ENCODE measurements around the gene ARMS2. TPM values are rescaled to one million over a fixed set of nuclear protein-coding genes. Genes with fewer than 3 reads are reported as not detected.

Gene ARMS2
- total RNA-seq, 2 donors from 2014 or later = not detected

DNA sequence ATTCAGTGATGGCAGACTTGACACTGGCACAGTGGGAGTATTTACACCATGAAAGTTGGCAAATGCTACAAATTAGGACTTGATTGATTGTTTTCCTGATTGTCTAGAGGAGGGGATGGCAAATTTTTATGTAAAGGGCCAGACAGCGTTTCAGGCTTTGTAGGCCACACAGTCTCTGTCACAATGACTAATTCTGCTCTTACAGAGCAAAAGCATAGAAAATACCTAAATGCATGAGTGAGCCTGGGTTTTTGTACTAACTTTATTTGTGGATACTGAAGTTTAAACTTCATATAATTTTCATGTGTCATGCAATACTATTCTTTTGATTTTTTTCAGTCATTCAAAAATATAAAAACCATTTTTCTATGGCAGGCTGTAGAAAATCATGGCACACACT, 9.0 kb upstream of the ARMS2 start:
- peaks cover 7% of the 10 kb centered on the region for H3K27me3 Mint-ChIP-seq (ENCODE audit: insufficient read depth)
- Histone ChIP-seq H3K27me3 (ENCODE audit: control insufficient read depth, insufficient read depth, low read length, poor library complexity, severe bottlenecking) (peaks cover 8% of the 10 kb centered on the region), H3K9me3 (ENCODE audit: control insufficient read depth, low read length) (peaks cover 13% of the 10 kb centered on the region), H3K4me1 (ENCODE audit: control insufficient read depth, insufficient read depth, low read length) (no peaks in the 10 kb centered on the region), H3K27ac (ENCODE audit: low read depth, low read length) (no peak overlapping the region), H3K36me3 (ENCODE audit: control insufficient read depth, insufficient read depth, low read length) (no peaks in the 10 kb centered on the region), H3K9ac (ENCODE audit: extremely low read depth, low read length, poor library complexity, severe bottlenecking) (no peak overlapping the region), H3K4me3 (ENCODE audit: low read length) (no peak overlapping the region)
- no peaks in the 10 kb centered on the region for H3K4me1 Mint-ChIP-seq
- H3K36me3 Mint-ChIP-seq (ENCODE audit: low read depth) = no peaks in the 10 kb centered on the region
- no peak for DNase-seq
- no peak overlapping the region for H3K27ac Mint-ChIP-seq
- H3K9me3 Mint-ChIP-seq = peaks cover 16% of the 10 kb centered on the region
- TF ChIP-seq, protein P1, sequence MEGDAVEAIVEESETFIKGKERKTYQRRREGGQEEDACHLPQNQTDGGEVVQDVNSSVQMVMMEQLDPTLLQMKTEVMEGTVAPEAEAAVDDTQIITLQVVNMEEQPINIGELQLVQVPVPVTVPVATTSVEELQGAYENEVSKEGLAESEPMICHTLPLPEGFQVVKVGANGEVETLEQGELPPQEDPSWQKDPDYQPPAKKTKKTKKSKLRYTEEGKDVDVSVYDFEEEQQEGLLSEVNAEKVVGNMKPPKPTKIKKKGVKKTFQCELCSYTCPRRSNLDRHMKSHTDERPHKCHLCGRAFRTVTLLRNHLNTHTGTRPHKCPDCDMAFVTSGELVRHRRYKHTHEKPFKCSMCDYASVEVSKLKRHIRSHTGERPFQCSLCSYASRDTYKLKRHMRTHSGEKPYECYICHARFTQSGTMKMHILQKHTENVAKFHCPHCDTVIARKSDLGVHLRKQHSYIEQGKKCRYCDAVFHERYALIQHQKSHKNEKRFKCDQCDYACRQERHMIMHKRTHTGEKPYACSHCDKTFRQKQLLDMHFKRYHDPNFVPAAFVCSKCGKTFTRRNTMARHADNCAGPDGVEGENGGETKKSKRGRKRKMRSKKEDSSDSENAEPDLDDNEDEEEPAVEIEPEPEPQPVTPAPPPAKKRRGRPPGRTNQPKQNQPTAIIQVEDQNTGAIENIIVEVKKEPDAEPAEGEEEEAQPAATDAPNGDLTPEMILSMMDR (conservative IDR thresholded peaks at IDR 0.05) = no peak
- H3K4me3 Mint-ChIP-seq = no peak overlapping the region
- 84 to 100% methylated on average over 1 of the region's 1 CpG for WGBS, 2 experiments (ENCODE audit: insufficient coverage in 1 of 2, insufficient read length in 1 of 2)

DNA sequence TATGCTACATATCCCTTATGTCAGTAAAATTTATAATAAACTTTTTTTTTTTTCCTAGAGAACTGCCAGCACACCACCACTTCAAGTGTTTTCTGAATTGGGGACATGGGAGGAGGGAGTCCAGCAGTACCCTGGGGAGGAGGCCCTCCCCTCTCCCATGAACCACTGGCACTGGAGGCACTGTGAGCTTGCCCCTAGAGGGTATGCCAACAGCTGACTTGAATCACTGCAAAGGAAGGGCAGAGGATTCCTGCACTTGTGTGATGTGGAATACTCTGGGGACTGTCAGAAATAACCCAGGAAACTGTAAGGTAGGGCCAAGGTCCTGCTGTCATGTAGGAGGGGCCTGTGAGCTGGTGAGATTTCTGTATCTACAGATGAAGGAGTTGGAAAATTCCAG, 8.5 kb upstream of the ARMS2 start:
- Mint-ChIP-seq H3K4me3 (no peak overlapping the region), H3K36me3 (ENCODE audit: low read depth) (no peaks in the 10 kb centered on the region), H3K4me1 (no peaks in the 10 kb centered on the region), H3K27ac (no peak overlapping the region), H3K27me3 (ENCODE audit: insufficient read depth) (peaks cover 7% of the 10 kb centered on the region), H3K9me3 (peaks cover 16% of the 10 kb centered on the region)
- H3K27ac ChIP-seq (ENCODE audit: low read depth, low read length) = no peak overlapping the region
- no peak overlapping the region for H3K9ac ChIP-seq (ENCODE audit: extremely low read depth, low read length, poor library complexity, severe bottlenecking)
- H3K27me3 ChIP-seq (ENCODE audit: control insufficient read depth, insufficient read depth, low read length, poor library complexity, severe bottlenecking) = peaks cover 8% of the 10 kb centered on the region
- no peaks in the 10 kb centered on the region for H3K36me3 ChIP-seq (ENCODE audit: control insufficient read depth, insufficient read depth, low read length)
- TF ChIP-seq, protein P1 (conservative IDR thresholded peaks at IDR 0.05) = no peak
- no peaks in the 10 kb centered on the region for H3K4me1 ChIP-seq (ENCODE audit: control insufficient read depth, insufficient read depth, low read length)
- no peak overlapping the region for H3K4me3 ChIP-seq (ENCODE audit: low read length)
- DNase-seq = no peak
- peaks cover 13% of the 10 kb centered on the region for H3K9me3 ChIP-seq (ENCODE audit: control insufficient read depth, low read length)

DNA sequence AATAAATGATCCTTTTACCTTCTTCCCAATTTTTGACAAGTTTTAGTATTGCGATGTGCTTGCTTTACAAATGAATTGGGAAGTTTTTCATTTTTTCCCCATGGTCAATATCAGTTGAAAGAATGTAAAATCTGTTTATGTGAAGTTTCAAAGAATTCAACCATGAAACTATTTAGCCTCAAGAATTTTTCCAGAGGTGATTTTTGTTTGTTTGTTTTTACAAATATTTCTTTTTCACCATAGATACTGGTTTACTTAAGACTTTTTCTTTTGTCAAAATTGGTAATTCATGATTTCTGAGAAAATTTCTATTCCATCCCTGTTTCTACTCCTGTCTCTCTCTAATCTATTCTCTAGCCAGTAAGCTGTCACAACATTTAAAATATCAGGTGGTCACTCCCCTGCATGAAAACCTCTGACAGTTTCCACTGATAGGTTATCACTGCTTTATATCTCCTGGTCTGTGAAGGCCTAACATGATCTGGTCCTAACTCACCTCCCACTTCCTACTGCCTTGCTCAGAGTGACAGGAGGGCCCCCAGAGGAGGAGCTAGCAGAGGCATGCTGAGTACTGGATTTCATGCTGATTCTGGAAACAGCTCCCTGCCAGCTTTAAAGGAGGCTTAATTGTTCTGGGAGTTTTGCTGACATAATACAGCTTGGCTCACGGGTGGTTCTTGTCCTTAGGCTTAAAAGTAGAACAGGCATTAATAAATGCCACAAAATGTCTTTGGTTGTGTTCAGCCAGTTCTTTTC, 7.6 kb upstream of the ARMS2 start:
- TF ChIP-seq, protein P1 (conservative IDR thresholded peaks at IDR 0.05) = no peak
- Histone ChIP-seq H3K27me3 (ENCODE audit: control insufficient read depth, insufficient read depth, low read length, poor library complexity, severe bottlenecking) (peaks cover 8% of the 10 kb centered on the region), H3K4me1 (ENCODE audit: control insufficient read depth, insufficient read depth, low read length) (no peaks in the 10 kb centered on the region), H3K27ac (ENCODE audit: low read depth, low read length) (no peak overlapping the region), H3K36me3 (ENCODE audit: control insufficient read depth, insufficient read depth, low read length) (no peaks in the 10 kb centered on the region), H3K9me3 (ENCODE audit: control insufficient read depth, low read length) (peaks cover 13% of the 10 kb centered on the region), H3K9ac (ENCODE audit: extremely low read depth, low read length, poor library complexity, severe bottlenecking) (no peak overlapping the region), H3K4me3 (ENCODE audit: low read length) (no peak overlapping the region)
- H3K4me3 Mint-ChIP-seq = no peak overlapping the region
- no peaks in the 10 kb centered on the region for H3K4me1 Mint-ChIP-seq
- peaks cover 16% of the 10 kb centered on the region for H3K9me3 Mint-ChIP-seq
- no peak overlapping the region for H3K27ac Mint-ChIP-seq
- peaks cover 7% of the 10 kb centered on the region for H3K27me3 Mint-ChIP-seq (ENCODE audit: insufficient read depth)
- no peaks in the 10 kb centered on the region for H3K36me3 Mint-ChIP-seq (ENCODE audit: low read depth)
- peak; percentile 62 for DNase-seq
- 20 to 74% methylated on average over 1 to 2 of the region's 2 CpGs for WGBS, 2 experiments (ENCODE audit: insufficient coverage in 1 of 2, insufficient read length in 1 of 2)
